Hippocampal formation (tissue), 2 donors: Measurements from ENCODE around the gene HBG1.
"Not testable (repeated sequence)": the region's sequence is repeated elsewhere in the genome, so short reads cannot be mapped to it uniquely, and the experiment has no call there.

ENCODE experiments used
- DNase-seq, 2 donors: peaks; one replicate each; lab custom pipeline; 2025; lab: John Stamatoyannopoulos, UW

The HBG1 gene

DNA sequence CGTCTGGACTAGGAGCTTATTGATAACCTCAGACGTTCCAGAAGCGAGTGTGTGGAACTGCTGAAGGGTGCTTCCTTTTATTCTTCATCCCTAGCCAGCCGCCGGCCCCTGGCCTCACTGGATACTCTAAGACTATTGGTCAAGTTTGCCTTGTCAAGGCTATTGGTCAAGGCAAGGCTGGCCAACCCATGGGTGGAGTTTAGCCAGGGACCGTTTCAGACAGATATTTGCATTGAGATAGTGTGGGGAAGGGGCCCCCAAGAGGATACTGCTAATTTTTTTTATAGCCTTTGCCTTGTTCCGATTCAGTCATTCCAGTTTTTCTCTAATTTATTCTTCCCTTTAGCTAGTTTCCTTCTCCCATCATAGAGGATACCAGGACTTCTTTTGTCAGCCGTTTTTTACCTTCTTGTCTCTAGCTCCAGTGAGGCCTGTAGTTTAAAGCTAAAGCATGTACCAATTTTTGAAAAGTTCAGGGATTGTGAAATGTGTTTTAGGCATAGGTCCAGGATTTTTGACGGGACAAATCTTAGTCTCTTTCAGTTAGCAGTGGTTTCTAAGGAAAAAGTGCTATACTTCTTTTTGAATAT, at the start of gene HBG1:
Gene HBG1, minus strand, starts transcription at position 51 of the 590 bp plus-strand sequence. CDS start 53 bp downstream, outside the sequence.
- not testable (repeated sequence) for DNase-seq

DNA sequence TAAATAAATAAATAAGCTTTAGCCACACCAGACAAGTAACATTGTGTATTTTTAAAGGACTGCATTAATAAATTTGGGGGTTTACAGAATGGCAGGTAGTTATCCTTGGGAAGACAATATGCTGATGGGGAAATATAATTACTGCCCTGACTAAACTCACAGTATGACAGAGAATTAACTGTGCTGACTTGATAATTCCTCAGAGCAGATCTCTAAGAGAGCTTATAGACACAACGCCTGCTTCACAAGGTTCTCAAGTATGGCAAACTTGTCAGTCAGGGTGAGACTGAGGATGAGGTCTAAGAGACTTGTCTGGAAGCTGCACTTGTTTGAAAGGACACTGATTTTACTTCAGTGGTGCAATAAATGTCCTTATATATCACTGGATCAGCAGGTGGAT, 48.8 kb upstream of the HBG1 start:
- DNase-seq: no peak

DNA sequence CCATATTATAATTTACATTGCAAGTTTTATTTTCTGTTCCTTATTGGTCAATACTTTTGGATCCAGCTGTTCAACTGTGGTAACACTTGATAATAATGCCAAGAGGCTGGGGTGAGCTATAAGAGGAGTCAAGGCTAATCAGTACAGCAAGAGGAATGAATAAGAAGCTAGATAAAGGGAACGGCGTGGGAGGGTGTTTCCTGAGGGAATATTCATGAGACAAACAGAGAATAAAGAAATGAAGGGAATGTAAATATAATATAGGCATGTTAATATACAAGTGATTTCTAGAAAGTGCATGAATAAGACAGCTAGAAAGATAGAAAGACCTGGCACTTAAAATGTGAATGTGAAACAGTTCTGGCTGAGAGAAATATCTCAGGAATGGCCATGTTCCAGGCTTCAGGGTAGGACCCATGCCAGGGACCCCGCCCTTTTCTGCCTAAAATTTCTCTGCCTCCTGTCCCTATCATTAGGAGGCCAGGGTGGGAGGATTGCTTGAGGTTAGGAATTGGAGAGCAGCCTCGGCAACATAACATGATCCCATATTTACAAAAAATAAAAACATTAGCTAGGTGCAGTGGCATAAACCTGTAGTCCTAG, 48.2 kb upstream of the HBG1 start:
- DNase-seq: no peak

DNA sequence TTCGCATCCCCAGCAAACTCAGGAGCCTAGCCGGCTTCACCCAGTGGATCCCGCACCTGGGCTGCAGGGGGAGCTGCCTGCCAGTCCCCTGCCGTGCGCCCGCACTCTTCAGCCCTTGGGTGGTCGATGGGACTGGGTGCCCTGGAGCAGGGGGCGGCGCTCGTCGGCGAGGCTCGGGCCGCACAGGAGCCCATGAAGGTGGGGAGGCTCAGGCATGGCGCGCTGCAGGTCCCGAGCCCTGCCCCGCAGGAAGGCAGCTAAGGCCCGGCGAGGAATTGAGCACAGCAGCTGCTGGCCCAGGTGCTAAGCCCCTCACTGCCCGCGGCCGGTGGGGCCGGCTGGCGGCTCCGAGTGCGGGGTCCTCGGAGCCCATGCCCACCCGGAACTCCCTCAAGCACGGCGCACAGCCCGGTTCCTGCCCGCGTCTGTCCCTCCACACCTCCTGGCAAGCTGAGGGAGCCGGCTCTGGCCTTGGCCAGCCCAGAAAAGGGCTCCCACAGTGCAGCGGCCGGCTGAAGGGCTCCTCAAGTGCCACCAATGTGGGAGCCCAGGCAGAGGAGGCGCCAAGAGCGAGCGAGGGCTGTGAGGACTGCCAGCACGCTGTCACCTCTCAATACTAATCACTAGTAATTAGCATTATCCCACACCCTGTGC, 44.8 kb upstream of the HBG1 start:
- not testable (repeated sequence) for DNase-seq

DNA sequence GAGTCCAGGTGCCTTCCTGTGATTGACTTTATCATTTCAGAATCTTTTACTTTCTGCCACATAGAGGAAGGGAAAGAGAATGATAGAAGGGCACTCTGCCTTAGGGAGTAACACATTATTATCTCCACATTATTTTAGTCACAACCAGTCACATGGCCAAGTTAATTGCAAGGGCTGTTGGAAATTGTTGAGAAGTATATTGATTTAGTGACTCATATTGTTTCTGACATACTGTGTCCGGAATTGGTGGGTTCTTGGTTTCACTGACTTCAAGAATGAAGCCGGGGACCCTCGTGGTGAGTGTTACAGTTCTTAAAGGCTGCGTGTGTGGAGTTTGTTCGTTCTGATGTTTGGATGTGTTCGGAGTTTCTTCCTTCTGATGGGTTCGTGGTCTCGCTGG, 43.4 kb upstream of the HBG1 start:
- DNase-seq: no peak

DNA sequence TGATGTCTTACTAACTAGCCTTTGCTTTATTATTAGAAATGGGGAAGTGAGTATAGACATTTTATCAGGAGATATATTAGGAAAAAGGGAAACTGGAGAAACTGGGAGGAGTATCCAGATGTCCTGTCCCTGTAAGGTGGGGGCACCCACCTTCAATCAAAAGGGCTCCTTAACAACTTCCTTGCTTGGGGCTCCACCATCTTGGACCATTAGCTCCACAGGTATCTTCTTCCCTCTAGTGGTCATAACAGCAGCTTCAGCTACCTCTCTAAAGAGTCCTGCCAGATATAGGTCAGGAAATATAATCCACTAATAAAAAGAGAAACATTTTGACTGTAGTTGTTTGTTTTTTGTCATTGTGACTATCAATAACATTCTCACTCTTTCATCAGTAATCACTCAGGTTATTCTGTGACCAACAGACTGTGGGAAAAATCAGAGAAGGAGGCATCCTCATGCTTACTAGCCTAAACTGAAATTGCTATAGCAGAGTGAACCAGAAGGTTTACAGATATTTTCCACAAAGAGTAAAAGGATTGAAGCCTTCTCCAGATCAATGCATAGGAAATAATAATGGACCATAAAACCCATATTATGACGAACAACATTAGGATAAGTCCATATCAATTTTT, 41.7 kb upstream of the HBG1 start:
- no peak for DNase-seq

DNA sequence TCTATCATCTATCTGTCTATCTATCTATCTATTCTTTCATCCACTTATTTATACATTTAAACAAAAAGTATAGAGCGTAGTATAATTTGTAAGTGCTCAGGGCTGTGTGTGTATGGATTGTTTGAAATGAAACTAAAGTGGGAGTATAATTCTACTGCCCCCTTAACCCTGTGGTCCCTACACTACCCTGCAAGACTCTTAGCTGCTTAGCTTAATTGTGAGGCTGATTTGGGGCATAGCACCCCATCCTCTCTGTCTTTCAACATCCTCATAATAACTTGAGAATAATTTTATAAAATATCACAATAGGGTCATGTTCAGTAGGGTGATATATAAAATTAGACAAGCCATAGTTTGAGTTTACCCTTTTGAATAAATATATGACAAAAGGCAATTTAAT, 40.4 kb upstream of the HBG1 start:
- no peak for DNase-seq

DNA sequence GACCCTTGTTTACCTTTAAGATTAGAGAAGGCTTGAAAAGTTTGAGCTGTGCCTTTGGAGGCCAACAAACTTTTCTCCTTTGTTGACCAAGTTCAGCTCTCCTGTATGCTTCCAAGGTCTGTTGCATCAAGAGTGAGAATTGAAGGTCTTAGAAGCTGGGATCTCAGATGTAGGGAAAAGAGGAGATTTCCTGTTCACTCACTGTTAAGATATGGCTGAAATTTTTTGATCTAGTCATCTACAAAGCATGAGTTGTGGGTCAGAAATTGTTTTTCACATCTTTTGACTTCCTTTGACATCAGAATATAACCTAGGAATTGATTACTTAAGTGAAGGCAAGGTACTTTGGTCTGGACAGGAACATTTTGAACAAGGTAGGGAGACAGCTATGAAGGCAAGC, 40.0 kb upstream of the HBG1 start:
- no peak for DNase-seq

DNA sequence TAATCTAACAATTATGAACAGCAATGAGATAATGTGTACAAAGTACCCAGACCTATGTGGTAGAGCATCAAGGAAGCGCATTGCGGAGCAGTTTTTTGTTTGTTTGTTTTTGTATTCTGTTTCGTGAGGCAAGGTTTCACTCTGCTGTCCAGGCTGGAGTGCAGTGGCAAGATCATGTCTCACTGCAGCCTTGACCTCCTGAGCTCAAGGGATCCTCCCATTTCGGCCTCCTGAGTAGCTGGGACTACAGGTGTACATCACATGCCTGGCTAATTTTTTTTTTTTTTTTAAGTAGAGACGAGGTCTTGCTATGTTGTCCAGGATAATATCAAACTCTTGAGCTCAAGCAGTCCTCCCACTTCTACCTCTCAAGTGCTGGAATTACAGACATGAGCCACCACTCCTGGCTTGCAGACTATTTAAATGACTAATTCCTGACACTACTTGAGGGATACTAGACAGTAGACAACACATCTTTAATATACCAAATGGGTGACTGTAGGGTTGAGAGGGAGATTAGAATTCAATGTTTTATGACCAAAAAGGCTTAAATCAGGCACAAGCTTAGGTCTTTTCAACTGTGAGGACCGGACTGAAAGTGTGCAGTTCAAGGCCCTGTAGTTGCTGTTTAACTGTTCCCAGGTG, 39.4 kb upstream of the HBG1 start:
- DNase-seq: no peak

DNA sequence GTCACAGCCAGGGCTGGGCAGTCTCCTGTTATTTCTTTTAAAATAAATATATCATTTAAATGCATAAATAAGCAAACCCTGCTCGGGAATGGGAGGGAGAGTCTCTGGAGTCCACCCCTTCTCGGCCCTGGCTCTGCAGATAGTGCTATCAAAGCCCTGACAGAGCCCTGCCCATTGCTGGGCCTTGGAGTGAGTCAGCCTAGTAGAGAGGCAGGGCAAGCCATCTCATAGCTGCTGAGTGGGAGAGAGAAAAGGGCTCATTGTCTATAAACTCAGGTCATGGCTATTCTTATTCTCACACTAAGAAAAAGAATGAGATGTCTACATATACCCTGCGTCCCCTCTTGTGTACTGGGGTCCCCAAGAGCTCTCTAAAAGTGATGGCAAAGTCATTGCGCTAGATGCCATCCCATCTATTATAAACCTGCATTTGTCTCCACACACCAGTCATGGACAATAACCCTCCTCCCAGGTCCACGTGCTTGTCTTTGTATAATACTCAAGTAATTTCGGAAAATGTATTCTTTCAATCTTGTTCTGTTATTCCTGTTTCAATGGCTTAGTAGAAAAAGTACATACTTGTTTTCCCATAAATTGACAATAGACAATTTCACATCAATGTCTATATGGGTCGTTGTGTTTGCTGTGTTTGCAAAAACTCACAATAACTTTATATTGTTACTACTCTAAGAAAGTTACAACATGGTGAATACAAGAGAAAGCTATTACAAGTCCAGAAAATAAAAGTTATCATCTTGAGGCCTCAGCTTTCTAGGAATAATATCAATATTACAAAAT, 38.6 kb upstream of the HBG1 start:
- no peak for DNase-seq

DNA sequence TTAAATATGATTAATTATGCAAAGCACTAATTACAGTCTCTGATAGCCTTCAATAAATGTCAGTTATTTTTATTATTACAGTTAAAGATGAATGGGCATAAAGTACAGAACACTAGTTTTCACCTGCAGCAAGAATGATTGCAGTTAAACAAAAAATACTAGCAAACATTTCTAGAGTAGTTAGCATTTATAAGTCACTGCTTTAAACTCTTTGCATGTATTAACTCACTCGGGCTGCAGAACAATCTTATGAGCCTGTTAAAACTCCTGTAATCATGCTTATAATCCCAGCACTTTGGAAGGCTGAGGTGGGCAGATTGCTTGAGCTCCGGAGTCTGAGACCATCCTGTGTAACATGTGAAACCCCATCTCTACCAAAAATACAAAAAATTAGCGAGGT, 37.2 kb upstream of the HBG1 start:
- no peak for DNase-seq

DNA sequence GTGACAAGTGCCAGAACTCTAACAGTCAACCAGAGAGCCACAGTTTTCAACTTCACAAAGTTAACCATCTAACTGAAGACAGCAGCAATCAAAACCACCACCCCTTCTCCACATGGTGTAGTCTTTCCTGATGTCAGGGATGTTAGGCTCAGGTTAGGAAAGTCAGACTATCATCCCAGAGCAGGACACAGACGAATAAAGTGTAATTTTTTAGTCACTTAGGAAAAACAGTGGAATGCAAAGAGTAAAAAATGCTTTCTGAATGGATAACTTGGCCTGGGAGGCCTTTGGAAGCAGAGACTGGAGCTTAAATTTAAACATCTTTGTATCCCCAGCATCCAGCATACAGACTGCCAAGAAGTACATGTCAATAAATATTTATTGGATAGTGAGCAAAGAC, 36.7 kb upstream of the HBG1 start:
- no peak for DNase-seq

DNA sequence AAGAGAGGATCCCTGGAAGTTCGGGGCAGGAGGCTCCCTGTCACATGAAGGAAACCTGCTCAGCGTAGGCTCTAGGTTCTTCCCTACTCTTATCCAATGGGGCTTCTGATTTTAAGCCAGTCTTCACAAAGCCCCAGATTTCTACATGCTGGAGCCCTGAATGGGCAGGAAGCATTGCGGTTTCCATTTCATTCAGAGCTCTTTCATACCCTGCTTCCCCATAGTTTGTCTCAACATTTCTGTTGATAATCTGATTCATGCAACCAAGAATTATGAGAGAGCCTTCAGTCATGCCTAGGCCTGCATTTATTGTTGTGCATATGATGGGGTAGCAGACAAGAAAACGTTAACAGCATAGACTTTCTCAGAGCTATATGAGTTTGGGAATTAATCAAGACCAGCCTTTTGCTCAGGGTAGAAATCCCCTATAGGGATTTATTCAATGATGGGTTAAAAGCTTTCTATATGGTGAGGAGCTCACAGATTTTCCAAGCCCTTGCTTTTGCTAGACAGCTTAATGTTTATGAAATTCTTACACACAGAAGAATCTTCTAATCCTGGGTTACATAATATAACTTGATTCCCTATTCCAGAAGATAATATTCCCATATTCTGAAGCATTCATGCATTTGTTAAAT, 36.2 kb upstream of the HBG1 start:
- no peak for DNase-seq

DNA sequence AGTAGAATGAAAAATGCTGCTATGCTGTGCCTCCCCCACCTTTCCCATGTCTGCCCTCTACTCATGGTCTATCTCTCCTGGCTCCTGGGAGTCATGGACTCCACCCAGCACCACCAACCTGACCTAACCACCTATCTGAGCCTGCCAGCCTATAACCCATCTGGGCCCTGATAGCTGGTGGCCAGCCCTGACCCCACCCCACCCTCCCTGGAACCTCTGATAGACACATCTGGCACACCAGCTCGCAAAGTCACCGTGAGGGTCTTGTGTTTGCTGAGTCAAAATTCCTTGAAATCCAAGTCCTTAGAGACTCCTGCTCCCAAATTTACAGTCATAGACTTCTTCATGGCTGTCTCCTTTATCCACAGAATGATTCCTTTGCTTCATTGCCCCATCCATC, 35.0 kb upstream of the HBG1 start:
- no peak for DNase-seq

DNA sequence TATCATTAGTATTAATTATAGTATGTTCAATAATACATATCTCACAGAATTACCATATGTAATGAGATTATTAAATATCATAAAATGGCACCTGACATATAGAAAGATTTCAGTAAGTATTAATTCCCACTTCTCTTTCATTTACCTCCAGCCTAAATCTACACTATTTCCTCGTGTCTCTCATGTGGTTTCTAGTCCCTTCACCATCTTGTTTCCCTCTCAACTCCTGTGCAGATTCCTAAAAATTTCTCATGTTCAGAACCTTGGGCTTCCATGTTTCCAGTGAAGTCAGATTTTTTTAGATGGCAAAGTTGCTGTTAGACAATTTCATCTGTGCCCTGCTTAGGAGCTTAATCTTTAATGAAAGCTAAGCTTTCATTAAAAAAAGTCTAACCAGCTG, 34.2 kb upstream of the HBG1 start:
- DNase-seq: no peak

DNA sequence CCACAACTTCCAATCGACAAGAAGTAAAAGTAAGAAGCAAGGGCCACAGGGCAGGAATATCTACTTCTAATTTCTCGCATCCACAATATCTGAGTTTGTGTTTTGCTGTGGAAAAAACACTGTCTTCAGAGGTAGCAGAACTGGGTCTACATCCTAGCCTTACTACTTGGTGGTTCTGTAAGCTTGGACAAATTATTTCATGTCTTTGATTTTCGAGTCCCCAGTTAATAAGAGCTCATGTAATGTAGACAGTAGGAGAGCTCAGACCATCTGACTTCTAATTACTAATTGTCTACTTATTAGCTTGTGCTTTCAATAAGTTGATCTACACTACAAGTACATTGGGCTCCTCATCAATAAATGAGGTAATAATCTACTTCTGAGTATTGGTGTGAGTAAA, 33.4 kb upstream of the HBG1 start:
- no peak for DNase-seq

DNA sequence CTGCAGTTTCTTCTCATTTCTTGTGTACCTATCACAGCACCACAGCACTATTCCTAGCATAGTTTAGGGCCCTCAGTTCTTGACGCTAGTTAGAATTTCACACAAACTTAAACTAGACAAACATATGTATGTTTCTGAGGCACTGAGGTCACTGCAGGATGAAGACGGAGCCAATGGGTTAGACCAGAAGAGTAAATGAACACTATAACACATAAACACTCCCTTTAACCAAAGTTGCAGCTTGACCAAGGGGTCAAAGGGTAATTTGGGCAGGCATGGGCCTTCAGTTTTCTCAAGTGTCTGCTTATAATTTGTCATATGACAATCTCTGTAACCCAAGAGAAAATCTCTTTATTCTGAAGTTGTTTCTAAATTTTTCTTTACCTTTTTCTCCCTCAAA, 33.0 kb upstream of the HBG1 start:
- no peak for DNase-seq

DNA sequence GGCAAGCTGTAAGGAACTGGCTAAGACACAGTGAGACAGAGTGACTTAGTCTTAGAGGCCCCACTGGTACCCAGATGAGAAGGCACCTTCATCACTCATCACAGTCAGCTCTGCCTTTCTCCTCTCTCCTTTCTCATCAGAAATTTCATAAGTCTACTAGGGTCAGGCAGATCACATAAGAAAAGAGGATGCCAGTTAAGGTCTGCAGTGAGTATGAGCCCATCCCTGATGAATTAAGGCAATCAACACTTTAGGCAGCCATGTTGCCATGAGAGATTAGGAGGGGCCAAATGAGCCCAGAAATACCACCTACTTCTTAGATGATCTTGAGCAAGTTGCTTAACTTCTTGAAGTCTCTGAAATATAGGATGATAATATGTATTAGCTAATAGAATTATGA, 31.9 kb upstream of the HBG1 start:
- DNase-seq: no peak

DNA sequence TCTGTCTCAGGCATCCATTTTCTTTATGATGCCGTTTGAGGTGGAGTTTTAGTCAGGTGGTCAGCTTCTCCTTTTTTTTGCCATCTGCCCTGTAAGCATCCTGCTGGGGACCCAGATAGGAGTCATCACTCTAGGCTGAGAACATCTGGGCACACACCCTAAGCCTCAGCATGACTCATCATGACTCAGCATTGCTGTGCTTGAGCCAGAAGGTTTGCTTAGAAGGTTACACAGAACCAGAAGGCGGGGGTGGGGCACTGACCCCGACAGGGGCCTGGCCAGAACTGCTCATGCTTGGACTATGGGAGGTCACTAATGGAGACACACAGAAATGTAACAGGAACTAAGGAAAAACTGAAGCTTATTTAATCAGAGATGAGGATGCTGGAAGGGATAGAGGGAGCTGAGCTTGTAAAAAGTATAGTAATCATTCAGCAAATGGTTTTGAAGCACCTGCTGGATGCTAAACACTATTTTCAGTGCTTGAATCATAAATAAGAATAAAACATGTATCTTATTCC, 31.0 kb upstream of the HBG1 start:
- DNase-seq: no peak

DNA sequence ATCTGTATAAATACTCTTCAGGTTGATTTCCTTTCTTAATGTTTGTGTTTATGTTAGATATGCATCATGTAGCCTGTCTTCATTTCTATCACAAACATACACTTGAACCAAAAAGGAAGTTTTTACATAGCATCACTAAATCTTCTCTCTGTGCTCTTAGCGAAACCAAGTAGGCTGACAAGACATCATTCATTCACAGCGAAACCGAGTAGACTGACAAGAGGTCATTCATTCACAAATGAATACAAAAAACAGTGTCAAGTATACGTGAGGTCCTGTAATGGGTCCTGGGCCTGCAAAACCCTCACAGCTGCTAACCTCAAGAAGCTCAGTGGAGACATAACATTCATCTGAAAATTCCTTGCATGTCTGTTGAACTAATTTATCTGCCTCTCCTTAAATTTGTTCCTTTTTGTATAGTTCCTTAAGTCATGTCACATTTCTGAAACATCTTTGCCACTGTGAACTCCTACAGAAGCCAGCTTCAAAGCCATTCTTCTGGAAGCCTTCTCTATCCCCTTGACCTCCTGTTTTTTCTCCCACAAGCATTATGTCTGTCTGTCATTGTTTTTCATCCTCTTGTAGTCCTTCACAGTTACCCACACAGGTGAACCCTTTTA, 29.9 kb upstream of the HBG1 start:
- DNase-seq: no peak
